ENCODE measurements around the gene OXTR. TPM values are rescaled to one million over a fixed set of nuclear protein-coding genes. Genes with fewer than 3 reads are reported as not detected.

Gene OXTR
- 0.70 and 0.78 TPM in 2 replicates for total RNA-seq

DNA sequence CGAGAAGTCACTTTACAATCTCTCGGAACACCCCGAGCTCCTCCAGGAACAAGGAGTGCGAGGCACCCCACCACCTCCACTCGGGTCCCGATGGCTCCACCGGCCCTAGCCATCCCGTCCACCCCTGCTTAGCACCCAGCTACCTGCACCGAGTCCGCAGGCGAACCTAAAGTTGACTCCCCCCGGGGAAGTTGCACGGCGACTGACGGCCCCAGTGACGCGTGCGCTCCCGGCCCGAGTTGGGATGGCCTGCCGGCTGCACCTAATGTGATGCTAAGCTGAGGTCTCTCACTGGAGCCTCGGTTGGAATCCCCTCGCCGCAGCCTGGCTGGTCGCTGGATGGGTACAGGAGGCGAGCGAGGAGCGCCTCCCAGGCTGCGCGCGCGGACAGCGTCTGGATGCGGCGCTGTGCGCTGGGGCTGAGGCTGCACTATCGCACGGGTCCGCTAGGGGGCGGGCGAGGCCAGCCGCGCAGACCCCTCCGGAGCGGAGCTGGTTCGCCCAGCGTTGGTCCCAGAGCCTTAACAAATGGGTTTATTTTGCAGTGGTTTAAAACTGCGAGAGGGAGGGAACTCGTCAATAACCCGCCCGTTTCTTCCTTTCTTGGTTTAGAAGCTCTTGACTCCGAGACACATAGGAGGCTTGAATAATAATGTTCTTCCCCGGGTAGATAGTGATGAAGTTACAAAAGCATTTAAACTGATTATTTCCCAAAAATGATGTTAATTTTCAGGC is at the start of gene OXTR:
OXTR (minus strand) TSS at position 526 of the 735 bp plus-strand sequence. CDS start 1,426 bp downstream, outside the sequence.
- Mint-ChIP-seq H3K9me3 (no peaks in the 10 kb centered on the region), H3K36me3 (ENCODE audit: low read depth) (no peaks in the 10 kb centered on the region), H3K27ac (no peak within 1 kb of the TSS), H3K4me3 (peak within 1 kb of the TSS; percentile 75), H3K27me3 (peaks cover 39% of the 10 kb centered on the region), H3K4me1 (peaks cover 10% of the 10 kb centered on the region)
- intact Hi-C loops (cut with micrococcal nuclease): no loop called here
- peak; percentile 89 for DNase-seq

DNA sequence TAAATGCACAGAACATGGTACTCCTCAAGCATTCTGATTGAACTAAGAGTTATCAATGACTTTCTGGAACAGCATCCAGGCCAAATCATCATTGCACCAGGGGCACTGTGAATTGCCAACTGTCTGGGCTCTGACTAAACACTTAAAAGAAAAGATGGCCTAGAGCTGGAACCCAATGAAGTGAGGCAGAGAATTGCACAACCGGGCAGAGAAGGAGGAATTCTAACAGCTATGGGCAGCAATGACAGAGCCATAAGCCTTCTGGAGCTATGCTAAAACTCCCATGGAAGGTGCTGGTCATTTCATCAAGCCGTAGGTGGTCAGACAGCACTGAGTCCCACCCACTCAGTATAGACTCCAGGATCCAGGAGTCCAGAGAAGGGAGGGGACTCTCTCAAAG is 48.1 kb upstream of the OXTR start:
- Mint-ChIP-seq H3K4me1 (no peaks in the 10 kb centered on the region), H3K4me3 (no peak overlapping the region), H3K27me3 (no peaks in the 10 kb centered on the region), H3K9me3 (peaks cover 20% of the 10 kb centered on the region), H3K27ac (no peak overlapping the region), H3K36me3 (ENCODE audit: low read depth) (peaks cover 1% of the 10 kb centered on the region)
- DNase-seq: no peak
- intact Hi-C loops (cut with micrococcal nuclease): no loop called here

DNA sequence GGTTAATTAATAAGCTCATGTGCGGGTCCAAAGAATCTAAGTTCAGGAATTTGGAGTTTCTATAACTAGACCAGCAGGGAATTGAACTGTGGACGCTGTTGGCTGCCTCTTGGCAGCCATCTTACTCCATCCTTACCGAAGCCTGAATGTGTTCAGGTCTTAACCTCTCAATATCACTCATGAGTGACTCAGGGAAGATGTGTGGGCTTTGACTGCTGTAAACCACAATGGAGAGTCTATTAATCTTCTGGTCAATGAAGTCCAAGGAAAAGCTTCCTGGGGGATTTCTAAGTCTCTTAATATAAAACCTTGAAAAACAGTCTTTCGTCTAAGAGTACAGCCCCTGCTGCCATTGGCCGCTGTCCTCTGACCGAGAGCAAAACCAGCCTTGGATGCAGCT is 46.7 kb upstream of the OXTR start:
- Mint-ChIP-seq H3K36me3 (ENCODE audit: low read depth) (peaks cover 1% of the 10 kb centered on the region), H3K4me1 (no peaks in the 10 kb centered on the region), H3K9me3 (peaks cover 14% of the 10 kb centered on the region), H3K27me3 (no peaks in the 10 kb centered on the region), H3K27ac (no peak overlapping the region), H3K4me3 (no peak overlapping the region)
- DNase-seq: no peak
- intact Hi-C loops (cut with micrococcal nuclease): no loop called here

DNA sequence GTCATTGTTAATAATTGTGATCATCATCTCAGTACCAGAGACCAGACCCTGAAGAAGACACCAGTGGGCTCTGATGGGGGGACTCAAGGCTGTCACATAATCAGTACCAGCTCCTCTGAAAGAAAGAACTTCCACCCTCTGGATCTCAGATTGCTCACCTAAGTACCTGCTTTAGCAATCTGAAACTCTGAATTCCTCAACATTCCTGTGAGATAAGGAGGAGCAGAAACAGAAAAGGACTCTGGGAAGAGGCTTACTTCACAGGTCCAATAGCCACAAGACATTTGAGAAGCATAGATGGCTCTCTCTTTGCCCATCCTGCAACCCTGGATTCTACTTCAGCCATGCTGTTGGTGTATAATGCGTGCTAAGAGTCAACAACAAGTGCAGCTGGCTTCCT is 44.0 kb upstream of the OXTR start:
- H3K36me3 Mint-ChIP-seq (ENCODE audit: low read depth): no peaks in the 10 kb centered on the region

GRCh38 chr3:8810561-8810960 is 41.1 kb upstream of the OXTR start:
- Mint-ChIP-seq H3K27me3 (no peaks in the 10 kb centered on the region), H3K36me3 (ENCODE audit: low read depth) (no peaks in the 10 kb centered on the region), H3K27ac (no peak overlapping the region), H3K9me3 (no peaks in the 10 kb centered on the region), H3K4me3 (no peak overlapping the region), H3K4me1 (no peaks in the 10 kb centered on the region)
- no peak for DNase-seq
- intact Hi-C loops (cut with micrococcal nuclease): no loop called here

More for the DNA sequence above, 44.0 kb upstream of the OXTR start:
- Mint-ChIP-seq H3K27ac (no peak overlapping the region), H3K9me3 (peaks cover 5% of the 10 kb centered on the region), H3K4me1 (no peaks in the 10 kb centered on the region), H3K27me3 (no peaks in the 10 kb centered on the region), H3K4me3 (no peak overlapping the region)
- DNase-seq: no peak
- intact Hi-C loops (cut with micrococcal nuclease): no loop called here

DNA sequence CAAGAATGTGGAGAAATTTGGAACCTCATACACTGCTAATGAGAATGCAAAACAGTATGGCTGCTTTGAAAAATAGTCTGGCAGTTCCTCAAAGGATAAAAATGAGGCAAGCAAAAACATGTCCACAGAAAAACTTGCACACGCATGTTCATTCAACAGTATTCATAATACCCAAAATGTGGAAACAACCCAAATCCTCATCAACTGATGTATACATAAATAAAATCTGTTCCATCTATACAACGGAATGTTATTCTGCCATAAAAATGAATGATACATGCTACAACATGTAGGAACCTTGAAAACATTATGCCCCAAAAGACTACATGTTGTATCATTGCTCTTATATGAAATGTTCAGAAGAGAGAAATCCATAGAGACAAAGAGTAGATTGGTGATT is 36.4 kb upstream of the OXTR start:
- Mint-ChIP-seq H3K4me1 (no peaks in the 10 kb centered on the region), H3K4me3 (no peak overlapping the region), H3K27me3 (no peaks in the 10 kb centered on the region), H3K36me3 (ENCODE audit: low read depth) (no peaks in the 10 kb centered on the region), H3K27ac (no peak overlapping the region), H3K9me3 (peaks cover 1% of the 10 kb centered on the region)
- DNase-seq: no peak
- intact Hi-C loops (cut with micrococcal nuclease): no loop called here

- H3K9me3 Mint-ChIP-seq: peaks cover 5% of the 10 kb centered on the region
- no peak overlapping the region for H3K4me3 Mint-ChIP-seq
- H3K27ac Mint-ChIP-seq: no peak overlapping the region
- DNase-seq: peak; percentile 36
- no peaks in the 10 kb centered on the region for H3K36me3 Mint-ChIP-seq (ENCODE audit: low read depth)
- no peaks in the 10 kb centered on the region for H3K4me1 Mint-ChIP-seq
- intact Hi-C loops (cut with micrococcal nuclease): no loop called here
- H3K27me3 Mint-ChIP-seq: no peaks in the 10 kb centered on the region
These were observed 32.8 kb upstream of the OXTR start for GRCh38 chr3:8802256-8802655.

DNA sequence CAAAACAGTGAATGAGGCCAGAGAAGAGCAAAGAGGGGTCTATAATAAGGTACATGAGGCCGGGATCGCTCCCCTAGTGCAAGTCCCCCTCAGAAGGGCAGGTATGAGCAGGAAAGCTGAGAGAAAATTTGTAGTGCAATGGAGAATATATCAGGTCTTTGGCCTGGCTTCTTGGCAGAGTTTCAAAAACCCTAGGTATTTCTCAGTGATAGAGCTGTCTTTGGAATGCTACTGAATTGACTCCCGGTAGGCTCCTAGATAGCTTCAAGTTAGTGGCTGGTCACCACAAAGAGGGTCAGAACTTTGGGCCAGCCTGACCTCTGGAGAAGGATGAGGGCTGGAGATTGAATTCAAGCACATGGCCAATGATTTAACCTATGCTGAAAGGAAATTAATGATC is 30.6 kb upstream of the OXTR start:
- Mint-ChIP-seq H3K27me3 (no peaks in the 10 kb centered on the region), H3K36me3 (ENCODE audit: low read depth) (no peaks in the 10 kb centered on the region), H3K4me1 (no peaks in the 10 kb centered on the region), H3K9me3 (peaks cover 5% of the 10 kb centered on the region), H3K4me3 (no peak overlapping the region), H3K27ac (no peak overlapping the region)
- intact Hi-C loops (cut with micrococcal nuclease): no loop called here
- DNase-seq: no peak

DNA sequence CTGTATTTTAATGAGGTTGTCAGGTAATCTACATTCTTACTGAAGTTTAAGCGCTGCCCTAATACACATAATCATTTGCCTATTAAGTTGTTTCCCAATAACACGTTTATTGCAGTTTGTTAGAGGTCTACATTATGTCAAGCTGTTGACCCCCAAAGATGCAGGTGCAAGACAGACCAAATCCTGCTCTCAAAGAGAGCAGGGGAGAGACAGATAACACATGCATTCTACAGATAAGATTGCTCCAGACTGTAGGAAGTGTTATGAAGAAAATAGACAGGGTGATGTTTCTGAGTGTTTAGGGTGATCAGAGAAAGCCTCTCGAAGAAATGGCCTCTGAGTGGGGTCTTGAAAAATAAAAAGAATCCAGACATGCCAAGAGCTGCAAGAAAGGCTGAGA is 24.8 kb upstream of the OXTR start:
- no peak overlapping the region for H3K27ac Mint-ChIP-seq
- peaks cover 5% of the 10 kb centered on the region for H3K9me3 Mint-ChIP-seq
- DNase-seq: no peak
- H3K4me3 Mint-ChIP-seq: no peak overlapping the region
- H3K27me3 Mint-ChIP-seq: no peaks in the 10 kb centered on the region
- intact Hi-C loops (cut with micrococcal nuclease): no loop called here
- no peaks in the 10 kb centered on the region for H3K4me1 Mint-ChIP-seq
- no peaks in the 10 kb centered on the region for H3K36me3 Mint-ChIP-seq (ENCODE audit: low read depth)

DNA sequence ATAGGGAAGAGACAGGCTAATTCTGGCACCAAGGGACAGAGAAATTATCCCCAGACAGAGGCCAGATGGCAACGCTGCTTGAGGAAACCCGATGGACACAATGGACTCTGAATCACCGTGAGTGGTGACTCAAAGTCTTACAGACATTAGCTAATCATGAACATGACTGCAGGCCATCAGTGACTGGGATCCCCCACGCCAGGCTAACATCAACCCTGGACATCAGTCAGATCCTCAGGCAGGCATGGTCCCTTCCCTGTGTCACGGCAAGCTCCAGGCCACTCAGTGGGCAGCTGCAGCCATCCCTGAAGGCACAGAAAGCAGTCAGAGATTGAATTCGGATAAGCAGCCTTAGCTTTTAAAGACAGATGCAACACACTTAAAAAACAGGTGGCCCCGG is 23.8 kb upstream of the OXTR start:
- Mint-ChIP-seq H3K27me3 (no peaks in the 10 kb centered on the region), H3K4me1 (no peaks in the 10 kb centered on the region), H3K27ac (no peak overlapping the region), H3K4me3 (no peak overlapping the region), H3K36me3 (ENCODE audit: low read depth) (no peaks in the 10 kb centered on the region), H3K9me3 (peaks cover 6% of the 10 kb centered on the region)
- peak; percentile 25 for DNase-seq
- intact Hi-C loops (cut with micrococcal nuclease): no loop called here

- Mint-ChIP-seq H3K27ac (no peak overlapping the region), H3K4me3 (no peak overlapping the region), H3K27me3 (no peaks in the 10 kb centered on the region), H3K36me3 (ENCODE audit: low read depth) (no peaks in the 10 kb centered on the region), H3K9me3 (peaks cover 6% of the 10 kb centered on the region), H3K4me1 (no peaks in the 10 kb centered on the region)
- intact Hi-C loops (cut with micrococcal nuclease): no loop called here
- DNase-seq: no peak
These were observed 21.1 kb upstream of the OXTR start for GRCh38 chr3:8790529-8790928.

GRCh38 chr3:8784676-8785435 is 15.4 kb upstream of the OXTR start:
- Mint-ChIP-seq H3K4me1 (no peaks in the 10 kb centered on the region), H3K27me3 (no peaks in the 10 kb centered on the region), H3K27ac (no peak overlapping the region), H3K4me3 (no peak overlapping the region), H3K36me3 (ENCODE audit: low read depth) (no peaks in the 10 kb centered on the region), H3K9me3 (peaks cover 6% of the 10 kb centered on the region)
- intact Hi-C loops (cut with micrococcal nuclease): no loop called here
- DNase-seq: peak; percentile 46

GRCh38 chr3:8780279-8780678 is 10.9 kb upstream of the OXTR start:
- Mint-ChIP-seq H3K27ac (no peak overlapping the region), H3K4me1 (no peaks in the 10 kb centered on the region), H3K27me3 (peaks cover 2% of the 10 kb centered on the region), H3K4me3 (no peak overlapping the region), H3K36me3 (ENCODE audit: low read depth) (no peaks in the 10 kb centered on the region), H3K9me3 (no peaks in the 10 kb centered on the region)
- DNase-seq: peak; percentile 20
- intact Hi-C loops (cut with micrococcal nuclease): no loop called here

GRCh38 chr3:8778475-8778874 is 9.1 kb upstream of the OXTR start:
- Mint-ChIP-seq H3K4me1 (no peaks in the 10 kb centered on the region), H3K27me3 (peaks cover 2% of the 10 kb centered on the region), H3K4me3 (no peak overlapping the region), H3K9me3 (no peaks in the 10 kb centered on the region), H3K27ac (no peak overlapping the region), H3K36me3 (ENCODE audit: low read depth) (no peaks in the 10 kb centered on the region)
- intact Hi-C loops (cut with micrococcal nuclease): no loop called here
- DNase-seq: peak; percentile 42

GRCh38 chr3:8777978-8778267 is 8.5 kb upstream of the OXTR start:
- Mint-ChIP-seq H3K9me3 (no peaks in the 10 kb centered on the region), H3K27me3 (peaks cover 2% of the 10 kb centered on the region), H3K4me1 (no peaks in the 10 kb centered on the region), H3K36me3 (ENCODE audit: low read depth) (no peaks in the 10 kb centered on the region), H3K4me3 (no peak overlapping the region), H3K27ac (no peak overlapping the region)
- peak; percentile 34 for DNase-seq
- intact Hi-C loops (cut with micrococcal nuclease): no loop called here

Measured in activated CD4-positive, alpha-beta T cell treated with anti-CD3 and anti-CD28 coated beads, Interleukin-2, amount 10 ng/mL, durations not matched to agents 24 days and 14 days (primary cell).